Measurements from ENCODE around the gene RWDD3.

The RWDD3 gene, protein sequence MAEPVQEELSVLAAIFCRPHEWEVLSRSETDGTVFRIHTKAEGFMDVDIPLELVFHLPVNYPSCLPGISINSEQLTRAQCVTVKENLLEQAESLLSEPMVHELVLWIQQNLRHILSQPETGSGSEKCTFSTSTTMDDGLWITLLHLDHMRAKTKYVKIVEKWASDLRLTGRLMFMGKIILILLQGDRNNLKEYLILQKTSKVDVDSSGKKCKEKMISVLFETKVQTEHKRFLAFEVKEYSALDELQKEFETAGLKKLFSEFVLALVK

DNA sequence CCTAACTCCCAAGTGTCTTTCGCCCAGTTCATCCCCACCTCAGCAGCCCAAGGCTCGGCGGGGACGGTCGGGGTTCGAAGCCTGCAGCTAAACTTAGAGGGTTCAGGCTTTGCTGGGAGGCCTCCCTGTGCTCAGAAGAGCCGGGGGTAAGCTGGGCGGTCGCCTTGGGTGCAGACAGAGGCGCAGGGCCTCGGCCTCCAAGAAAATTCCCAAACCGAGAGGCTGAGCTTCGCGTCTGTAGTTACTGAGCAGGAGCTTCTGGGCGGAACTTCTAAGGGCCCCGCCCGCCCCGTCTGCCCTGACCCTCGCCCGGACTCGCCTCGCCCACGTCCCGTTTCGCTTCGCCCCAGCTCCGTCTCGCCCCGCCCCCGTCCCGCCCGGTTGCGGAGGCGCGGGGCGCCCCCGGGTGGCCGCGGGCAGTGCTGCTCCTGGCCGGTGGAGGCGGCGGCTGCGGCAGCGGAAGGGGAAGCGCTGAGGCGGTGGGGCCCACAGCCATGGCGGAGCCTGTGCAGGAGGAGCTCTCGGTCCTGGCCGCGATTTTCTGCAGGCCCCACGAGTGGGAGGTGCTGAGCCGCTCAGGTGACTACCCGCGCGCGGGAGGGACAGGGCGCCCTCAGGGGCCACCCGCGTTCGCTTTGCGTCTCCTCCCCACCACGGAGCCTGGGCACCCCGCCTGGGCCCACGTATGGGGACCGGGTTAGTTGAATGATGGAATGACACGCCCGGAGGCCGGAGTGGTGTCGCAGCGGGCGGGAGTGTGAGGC lies at the start of gene RWDD3:
Gene RWDD3, plus strand, starts transcription at position 474 of the 764 bp plus-strand sequence. Its CDS starts 21 bp downstream, at position 495.
- DNase-seq = peak; percentile 95

DNA sequence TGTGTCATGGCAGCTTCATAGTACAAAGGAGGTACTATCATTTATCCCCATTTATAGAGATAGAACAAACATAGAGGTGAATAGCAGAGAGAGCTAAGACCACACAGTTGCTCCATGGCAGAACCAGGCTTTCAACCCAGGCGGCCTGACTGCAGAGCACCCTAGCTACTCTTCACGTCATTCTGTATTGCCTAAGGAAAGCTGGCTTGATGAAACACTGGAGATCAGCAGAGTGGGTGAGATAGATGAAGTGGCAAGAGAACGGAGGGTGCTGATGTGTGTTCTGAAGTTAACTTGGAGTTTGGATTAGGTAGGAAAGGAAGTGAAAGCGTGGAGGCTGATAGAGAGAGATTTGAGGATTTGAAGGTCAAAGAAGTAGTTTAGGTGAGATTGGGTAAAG lies 47.9 kb upstream of the RWDD3 start:
- no peak for DNase-seq

DNA sequence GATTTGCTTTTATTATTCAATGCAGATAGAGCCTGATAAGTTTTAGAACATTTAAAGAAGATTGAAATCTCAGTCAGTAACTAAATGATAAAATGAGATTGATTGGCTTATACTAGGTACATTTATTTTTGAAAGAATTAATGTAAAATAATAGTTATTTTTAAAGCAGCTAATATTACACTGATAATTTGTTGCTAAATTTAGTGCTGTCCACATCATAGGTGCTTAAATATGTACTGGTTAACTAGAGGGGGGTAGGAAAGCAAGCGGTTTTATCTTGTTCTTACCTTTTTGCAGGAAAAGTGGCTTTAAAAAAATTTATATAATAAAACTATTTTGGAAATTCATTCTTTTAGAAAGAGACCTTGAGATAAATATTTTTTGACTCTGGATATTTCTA lies 40.4 kb upstream of the RWDD3 start:
- DNase-seq = no peak

DNA sequence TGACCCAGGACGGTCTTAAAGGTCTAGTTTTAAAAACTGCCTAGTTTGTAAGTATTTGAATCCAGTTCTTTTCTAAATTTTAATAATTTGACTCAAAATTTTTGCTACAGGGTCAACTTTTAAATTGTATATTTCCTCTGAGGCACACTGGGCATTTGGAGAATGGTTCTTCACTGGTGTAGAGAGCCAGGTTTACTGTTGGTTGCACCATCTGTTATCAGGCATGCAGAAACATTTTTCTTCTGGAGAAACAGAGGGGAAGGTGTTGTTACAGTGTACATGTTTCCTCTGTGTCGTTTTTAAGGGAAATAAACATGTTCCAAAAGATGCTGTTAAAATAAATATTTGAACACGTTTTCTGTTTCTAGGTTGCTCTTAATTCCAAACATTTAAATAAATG lies 39.0 kb upstream of the RWDD3 start:
- DNase-seq = no peak

DNA sequence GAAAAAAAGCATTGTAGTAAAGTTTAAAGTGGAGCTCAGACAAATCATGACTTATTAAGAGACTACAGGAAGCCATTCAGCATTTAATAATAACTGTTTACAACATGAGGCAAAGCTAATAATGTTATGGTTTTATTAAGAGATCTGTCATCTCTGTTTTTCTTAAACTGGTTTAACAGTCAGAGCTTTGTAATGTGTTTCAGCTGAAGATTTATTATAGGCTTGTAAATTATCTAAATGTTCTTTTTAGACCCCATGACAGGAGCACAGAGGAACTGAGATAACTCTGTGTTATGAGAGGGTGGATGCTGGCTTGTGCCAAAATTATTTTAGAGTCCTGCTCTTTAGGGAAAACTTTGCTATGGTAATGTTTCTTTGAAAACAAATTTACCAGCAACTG lies 38.0 kb upstream of the RWDD3 start:
- no peak for DNase-seq

DNA sequence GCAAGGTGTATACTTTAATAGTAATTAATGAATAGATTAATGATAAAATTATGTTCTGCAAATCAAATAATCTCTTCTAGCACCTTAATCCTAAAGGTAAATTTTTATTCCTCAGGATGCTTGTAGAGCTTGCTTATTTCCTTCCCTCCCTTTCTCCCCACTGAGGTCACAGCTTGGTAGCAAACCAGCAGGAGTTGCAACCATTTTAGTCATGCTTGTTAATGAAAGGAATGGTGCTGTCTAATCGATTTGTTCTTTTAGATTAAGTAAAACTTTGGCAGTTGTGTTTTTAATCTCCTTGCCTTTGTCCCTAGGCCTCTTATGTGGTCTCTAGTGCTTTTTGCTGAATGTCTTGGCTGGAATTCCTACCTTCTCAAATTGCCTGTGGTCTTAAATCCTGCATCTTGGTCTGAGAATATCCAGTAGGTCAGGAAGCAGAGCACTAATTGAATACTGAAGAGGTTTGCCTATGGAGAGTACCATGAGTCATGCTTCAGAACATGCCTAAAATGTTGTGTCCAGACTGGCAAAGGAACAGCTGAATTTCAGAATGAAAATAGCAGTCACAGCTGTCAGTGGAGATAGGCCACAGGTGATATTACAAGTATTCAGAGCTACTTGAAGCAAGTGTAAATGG lies 36.3 kb upstream of the RWDD3 start:
- DNase-seq = no peak

DNA sequence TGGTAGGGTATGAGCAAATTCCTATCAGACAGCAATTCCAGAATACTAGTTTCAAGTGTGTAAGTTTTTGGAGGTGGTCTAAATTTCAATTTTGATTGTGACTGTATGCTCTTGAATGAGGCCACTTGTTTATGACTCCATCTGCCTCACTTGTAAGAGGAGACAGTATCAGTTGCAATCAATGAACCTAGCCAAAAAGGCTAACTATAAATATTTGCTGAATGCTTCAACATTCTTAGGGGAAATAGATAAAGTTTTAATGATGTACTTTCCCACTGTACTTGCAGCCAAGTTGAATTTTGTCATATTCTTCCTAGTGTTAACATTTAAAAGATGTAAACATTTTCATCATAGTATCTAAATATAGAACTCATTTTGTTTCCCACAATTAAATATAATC lies 32.1 kb upstream of the RWDD3 start:
- DNase-seq = no peak

DNA sequence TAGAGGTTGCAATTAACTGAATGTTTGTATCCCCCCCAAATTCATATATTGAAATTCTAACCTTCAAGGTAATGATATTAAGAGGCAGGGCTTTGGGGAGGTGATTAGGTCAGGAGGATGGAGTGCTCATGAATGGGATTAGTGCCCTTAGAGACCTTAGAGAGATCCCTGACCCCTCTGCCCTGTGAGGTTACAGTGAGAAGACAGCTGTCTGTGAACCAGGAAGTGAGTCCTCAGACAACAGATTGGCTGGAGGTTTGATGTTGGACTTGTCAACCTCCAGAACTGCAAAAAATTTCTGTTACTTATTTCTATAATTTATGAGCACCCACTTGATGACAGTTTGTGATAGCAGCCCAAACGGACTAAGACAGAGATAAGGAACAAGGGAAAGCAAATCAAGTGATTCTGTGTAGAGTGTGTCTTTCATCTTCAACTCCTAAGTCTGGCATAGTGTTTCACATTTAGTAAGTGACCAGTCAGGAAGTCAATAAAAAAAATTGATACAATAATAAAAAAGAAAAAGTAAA lies 30.0 kb upstream of the RWDD3 start:
- DNase-seq = no peak

DNA sequence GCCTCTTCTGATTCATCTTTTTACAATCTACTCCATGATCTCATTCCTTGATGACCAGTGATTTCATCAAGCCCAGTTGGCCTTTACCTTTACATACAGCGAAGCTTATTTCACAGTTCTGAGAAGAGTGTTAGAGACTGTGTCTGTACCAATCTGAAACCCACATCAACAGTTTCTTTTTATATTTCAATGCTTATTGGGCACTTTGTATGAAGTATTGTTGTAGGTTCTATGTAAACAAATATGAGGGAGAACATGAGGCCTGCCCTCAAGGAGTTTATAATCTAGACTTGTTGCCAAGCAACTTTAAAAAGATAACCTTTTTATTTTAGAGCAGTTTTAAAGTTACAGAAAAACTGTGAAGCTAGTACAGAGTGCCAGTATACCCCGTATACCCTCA lies 27.5 kb upstream of the RWDD3 start:
- DNase-seq = no peak

DNA sequence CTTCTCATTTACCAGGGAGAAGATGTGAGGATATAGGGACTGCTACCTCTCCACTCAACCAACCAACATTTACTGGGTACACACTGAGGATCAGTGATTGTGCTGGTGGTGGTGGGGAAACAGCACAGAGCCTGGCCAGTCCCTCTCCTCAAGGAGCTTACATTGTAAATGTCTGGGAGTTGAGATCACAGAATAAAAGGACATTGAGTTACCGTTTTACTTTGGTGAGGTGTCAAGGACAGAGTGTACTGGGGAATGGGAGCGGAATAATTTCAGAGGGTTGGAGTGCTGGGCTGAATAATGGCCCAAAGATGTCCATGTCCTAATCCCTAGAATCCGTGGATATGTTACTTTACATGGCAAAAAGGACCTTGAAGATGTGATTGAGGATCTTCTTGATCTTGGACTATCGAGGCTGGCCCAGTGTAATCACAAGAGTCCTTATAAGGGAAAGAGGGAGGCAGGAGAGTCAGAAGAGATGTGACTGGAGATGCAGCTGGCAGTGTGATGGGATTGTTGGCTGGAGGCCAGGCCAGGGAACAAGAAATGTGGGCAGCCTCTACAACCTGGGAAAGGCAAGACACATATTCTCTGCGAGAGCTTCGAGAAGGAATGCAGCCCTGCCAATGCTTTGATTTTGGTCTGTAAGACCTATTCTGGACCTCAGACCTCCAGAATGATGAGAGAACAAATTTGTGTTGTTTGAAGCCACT lies 26.6 kb upstream of the RWDD3 start:
- DNase-seq = no peak

DNA sequence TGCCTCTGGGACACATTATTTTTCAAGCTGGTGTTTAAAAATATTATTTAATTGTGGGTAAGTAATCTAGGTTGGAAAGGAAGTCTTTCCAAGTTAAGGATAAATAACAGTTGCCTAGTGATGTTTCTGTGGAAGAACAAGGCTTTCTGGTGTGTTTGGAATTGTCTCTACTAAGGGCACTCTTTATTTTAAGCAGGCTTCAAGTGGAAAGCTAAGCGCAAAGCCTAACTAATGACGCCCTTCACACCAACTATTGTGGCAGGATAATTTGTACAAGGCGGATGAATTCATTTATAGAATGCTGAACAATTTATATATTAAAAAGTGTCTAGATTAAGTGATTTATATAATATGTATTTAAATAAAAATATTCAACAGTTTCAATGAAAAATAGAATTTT lies 25.1 kb upstream of the RWDD3 start:
- DNase-seq = no peak

DNA sequence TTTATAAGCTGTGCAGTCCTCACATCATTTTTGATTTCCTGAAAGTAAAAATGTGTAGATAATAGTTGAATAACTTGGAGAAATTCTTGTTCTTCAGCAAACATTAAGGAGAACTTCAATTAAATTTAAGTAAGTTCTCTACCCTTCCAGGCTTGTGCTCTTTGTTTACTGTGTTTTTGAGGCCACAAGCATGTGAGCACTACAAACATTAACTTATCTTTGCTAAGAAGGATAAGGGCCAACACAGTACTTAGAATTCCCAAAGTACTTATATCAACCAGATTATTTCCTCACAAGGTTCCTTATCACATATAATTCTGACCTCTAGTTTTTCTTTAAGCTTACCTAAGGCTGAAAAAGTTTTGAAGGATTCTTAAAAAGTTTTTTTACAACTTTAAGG lies 24.7 kb upstream of the RWDD3 start:
- no peak for DNase-seq

DNA sequence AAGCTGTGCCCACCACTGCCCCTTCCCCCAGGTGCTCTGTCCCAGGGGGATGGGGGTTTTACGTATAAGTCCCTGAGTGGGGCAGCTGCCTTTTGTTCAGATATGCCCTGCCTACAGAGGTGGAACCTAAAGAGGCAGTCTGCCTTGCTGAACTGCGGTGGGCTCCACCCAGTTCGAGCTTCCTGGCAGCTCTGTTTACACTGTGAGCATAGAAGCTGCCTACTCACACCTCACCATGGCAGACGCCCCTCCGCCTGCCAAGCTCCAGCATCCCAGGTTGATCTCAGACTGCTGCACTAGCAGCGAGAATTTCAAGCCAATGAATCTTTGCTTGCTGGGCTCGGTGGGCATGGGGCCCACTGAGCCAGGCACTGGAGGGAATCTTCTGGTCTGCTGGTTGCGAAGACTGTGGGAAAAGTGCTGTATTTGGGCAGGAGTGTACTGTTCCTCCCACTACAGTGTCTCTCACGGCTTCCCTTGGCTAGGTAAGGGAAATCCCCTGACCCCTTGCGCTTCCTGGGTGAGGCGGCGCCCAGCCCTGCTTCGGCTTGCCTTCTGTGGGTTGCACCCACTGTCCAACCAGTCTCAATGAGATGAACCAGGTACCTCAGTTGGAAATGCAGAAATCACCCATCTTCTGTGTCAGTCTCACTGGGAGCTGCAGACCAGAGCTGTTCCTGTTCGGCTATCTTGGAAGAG lies 17.6 kb upstream of the RWDD3 start:
- peak; percentile 30 for DNase-seq

DNA sequence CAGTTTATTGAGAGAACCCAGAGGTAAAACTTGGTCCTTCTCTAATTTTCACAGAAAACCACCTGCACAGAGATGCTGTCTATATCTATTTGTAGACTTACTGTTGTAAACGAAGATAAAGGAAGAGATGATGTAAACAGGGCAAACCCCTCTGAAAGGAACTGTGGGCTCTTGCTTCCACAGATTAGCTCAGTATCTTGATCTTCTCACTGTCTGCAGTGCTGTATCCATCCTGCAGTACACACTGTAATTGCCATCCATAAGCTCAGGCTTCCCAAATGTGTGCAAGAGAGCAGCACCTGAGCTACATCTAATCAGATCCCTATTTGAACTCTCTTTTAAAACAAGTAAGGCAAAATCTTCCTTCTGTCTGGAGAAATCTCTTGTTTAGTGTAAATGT lies 16.6 kb upstream of the RWDD3 start:
- no peak for DNase-seq

DNA sequence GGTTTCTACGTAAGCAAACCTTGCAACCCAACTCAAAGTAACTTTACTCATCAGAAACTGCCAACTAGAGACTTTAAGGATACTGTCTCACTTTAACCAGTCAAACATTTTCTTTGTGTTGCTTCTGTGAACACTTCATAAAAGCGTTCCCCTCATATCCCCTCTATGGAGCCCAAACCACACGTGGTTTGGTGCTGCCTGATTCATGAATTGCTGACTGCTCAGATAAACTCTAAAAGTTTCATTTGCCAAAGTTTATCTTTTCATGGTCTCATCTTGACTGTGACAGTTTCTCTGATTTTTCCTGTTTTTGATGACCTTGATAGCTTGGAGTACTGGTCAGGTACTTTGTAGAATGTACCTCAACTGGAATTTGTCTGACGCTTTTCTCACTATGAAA lies 14.6 kb upstream of the RWDD3 start:
- no peak for DNase-seq

DNA sequence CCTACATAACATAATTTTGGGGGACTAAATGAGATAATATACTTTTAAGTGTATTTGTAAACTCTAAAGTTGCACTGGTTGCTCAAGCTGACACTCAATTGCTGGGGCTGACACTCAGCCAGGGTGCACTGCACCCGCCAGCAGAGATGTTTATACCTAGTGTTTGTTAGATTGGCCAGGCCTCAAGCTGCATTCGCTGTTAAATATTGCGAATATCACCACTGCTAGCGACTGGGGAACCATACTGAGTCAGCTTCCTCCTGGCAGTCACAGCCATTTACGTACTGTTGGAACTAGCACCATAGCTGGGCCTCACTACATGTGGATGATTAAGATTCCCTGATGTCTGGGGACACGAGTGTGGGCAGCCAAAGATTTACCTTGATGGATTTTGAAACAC lies 12.7 kb upstream of the RWDD3 start:
- DNase-seq = no peak

DNA sequence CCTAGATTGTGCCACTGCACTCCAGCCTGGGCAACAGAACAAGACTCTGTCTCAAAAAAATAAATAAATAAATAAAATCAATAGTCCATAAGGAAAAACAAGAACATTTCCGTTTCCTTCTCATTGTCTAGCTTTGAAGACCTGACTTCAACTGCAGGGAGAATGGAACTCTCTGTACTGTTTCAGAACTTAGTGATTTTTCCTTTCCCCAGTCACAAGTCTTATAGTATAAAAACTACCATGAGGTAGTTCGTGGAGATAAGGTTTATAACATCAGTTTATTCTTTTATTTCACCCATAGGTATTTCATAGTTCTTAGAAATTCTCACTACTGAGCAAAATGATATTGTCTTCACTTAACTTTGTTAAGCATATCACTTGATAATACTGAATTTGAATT lies 11.4 kb upstream of the RWDD3 start:
- no peak for DNase-seq

DNA sequence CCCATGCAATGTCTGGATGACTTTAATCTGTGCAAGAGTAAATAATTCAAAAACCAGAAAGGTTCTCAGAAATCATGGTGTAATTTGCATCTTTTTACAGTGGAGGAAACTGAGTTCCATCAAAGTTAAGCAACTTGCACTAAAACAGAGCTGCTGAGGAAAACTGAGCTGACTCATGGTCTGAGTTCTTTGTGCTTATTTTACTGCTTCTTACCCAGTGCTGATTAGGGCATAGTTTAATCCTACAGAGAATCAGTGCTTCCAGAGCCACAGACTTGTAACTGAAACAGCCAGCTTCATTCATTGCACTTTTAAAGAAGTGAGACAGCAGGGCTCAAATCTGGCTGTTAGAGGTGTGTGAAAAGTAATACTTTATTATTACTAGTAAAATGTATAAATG lies 10.9 kb upstream of the RWDD3 start:
- DNase-seq = no peak

DNA sequence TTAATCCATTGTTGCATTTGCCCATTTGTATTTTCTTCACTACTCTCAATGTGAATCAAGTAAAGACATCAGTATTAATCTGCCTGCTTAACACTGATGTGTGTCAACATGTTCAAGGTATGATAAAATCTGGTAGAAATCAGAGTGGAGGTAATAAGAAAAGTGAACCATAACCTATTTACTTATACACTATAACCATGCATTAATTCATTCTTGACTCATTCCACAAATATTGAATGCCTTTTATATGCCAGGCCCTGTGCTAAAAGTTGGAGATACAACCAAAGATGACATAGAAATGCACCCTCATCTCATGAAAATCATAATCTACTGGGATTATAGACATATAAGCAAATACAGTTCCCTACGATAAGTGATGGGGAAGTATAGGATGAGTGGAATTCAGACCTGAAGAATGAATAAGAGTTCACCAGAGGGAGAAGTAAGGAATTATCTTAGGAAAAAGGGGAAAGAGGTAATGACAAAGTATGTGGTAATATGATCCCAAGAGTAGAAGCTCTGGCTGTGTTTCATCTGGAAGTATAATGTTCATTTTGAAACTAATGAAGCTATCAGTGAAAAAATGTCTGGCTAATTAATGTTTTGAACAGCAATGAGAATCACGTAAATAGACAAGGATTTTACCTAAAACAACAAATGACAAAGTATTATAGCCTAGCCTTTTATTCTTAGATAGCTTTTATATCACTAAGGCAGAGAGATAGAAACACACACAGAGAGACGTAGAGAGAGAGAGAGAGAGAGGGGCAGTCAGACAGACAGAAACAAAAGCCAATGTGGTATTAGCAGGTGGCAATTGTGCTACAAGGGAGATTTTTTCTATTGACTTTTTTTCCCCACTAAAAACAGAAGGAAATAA lies 7.0 kb upstream of the RWDD3 start:
- no peak for DNase-seq

DNA sequence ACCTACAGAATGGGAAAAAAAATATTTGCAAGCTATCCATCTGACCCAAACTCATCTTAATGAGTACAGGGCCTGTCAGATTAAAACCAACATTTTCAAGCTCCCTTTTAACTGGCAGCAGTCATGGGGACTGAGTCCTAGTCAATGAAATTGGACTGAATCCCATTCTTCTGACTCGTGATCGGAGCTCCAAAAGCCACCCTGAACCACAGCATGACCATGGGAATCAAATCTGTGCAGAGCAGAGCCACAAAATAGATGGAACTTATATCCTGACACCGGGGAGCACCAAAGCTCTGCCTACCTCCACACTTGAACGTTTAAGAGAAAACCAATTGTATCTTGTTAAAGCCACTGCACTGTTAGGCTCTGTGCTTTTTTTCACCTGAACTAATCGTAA lies 5.0 kb upstream of the RWDD3 start:
- DNase-seq = no peak

DNA sequence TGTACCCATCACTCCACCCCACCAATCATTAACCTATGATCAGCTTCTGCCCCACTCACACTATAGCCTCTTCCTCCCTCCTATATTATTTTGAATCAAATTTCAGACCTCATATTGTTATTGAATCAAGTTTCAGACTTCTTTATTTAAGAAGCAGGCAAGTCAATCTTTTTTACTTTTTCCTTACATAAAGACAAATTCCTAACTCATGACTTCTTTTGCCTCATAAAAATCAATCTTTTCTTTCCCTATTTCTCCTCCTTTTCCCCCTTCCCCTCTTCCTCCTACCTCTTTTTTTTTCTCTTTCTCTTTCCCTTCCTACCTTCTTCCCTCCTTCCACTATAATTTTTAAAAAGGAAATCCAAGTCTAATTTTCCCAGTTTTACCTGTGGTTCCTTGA lies 4.3 kb upstream of the RWDD3 start:
- DNase-seq = no peak

DNA sequence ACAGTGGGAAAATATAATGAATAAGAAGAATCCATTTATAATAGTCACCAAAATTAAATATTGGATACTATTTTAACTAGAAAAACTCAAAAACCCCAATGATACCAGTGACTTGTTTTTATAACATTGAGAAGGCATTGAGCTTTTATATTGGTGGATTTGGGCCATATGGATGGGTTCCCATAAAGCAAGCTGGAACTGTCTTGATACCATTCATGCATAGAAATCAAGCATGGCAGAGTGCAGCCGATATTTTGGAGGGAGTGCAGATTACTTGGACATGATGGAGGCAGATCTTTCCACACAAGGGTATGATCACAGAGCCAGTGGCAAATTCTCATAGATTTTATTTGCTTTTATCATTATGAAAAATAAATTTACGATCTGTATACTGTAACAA lies 3.8 kb upstream of the RWDD3 start:
- no peak for DNase-seq

Data from CD4-positive, alpha-beta T cell treated with Interleukin-6 for 4 hours (primary cell).